Kidney epithelial cell (primary cell): Measurements from ENCODE around the gene PLA2G3. TPM values are rescaled to one million over a fixed set of nuclear protein-coding genes. Genes with fewer than 3 reads are reported as not detected.
"Not testable (repeated sequence)": the region's sequence is repeated elsewhere in the genome, so short reads cannot be mapped to it uniquely, and the experiment has no call there.

Source experiments
- DNase-seq: peaks from one replicate; pipeline ENCODE4 v3.0.0-alpha.2; 2010; ENCODE audit warnings: low read depth
- H3K27me3 ChIP-seq: 2 replicates; pipeline ENCODE4 v1.6.0; 2011; ENCODE audit warnings: low read length; ENCODE audit not compliant: control insufficient read depth, insufficient read depth
- H3K36me3 ChIP-seq: 2 replicates; pipeline ENCODE4 v1.5.1; 2011; ENCODE audit warnings: low read length; ENCODE audit not compliant: control insufficient read depth, insufficient read depth
- H3K4me3 ChIP-seq: 2 replicates; pipeline ENCODE4 v1.5.1; 2011; ENCODE audit warnings: low read depth, mild to moderate bottlenecking, control low read depth, low read length
- total RNA-seq: library from RNA; depleted of rRNA; stranded (reverse); fragments of >200 nt; gene quantifications from 2 replicates; pipeline ENCODE4 v1.2.3, GENCODE V29; 2015
- TF ChIP-seq, protein P1 (sequence below): IDR thresholded peaks from 2 replicates; pipeline ENCODE4 v1.5.1; 2011; ENCODE audit warnings: mild to moderate bottlenecking, moderate library complexity, low read length, control low read depth, inconsistent platforms; ENCODE audit not compliant: insufficient read depth, poor library complexity, severe bottlenecking

The PLA2G3 gene
- total RNA-seq, 1 donor from 2014 or later, result 0.46 TPM

DNA sequence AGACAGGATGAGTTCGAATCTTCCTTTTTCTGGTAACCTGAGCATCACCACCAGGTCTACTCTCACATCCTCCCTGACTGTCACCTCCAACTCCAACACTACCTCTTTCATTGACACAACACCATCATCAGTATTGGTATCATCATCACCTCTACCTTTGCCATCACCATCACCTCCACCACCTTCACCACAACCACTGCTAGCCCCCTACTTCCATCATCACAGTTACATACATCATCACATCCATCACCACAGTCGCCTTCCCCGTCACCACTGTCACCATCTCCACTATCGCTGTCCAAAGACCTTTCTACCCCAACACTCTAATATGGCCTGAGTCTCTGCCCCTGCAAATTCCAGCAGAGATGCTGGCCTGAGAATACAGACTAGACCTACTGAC is 18.9 kb downstream of the PLA2G3 start:
- H3K27me3 ChIP-seq, result no peaks in the 10 kb centered on the region
- TF ChIP-seq, protein P1, sequence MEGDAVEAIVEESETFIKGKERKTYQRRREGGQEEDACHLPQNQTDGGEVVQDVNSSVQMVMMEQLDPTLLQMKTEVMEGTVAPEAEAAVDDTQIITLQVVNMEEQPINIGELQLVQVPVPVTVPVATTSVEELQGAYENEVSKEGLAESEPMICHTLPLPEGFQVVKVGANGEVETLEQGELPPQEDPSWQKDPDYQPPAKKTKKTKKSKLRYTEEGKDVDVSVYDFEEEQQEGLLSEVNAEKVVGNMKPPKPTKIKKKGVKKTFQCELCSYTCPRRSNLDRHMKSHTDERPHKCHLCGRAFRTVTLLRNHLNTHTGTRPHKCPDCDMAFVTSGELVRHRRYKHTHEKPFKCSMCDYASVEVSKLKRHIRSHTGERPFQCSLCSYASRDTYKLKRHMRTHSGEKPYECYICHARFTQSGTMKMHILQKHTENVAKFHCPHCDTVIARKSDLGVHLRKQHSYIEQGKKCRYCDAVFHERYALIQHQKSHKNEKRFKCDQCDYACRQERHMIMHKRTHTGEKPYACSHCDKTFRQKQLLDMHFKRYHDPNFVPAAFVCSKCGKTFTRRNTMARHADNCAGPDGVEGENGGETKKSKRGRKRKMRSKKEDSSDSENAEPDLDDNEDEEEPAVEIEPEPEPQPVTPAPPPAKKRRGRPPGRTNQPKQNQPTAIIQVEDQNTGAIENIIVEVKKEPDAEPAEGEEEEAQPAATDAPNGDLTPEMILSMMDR, result no peak
- no peaks in the 10 kb centered on the region for H3K36me3 ChIP-seq
- DNase-seq, result no peak
- H3K4me3 ChIP-seq, result no peak overlapping the region

DNA sequence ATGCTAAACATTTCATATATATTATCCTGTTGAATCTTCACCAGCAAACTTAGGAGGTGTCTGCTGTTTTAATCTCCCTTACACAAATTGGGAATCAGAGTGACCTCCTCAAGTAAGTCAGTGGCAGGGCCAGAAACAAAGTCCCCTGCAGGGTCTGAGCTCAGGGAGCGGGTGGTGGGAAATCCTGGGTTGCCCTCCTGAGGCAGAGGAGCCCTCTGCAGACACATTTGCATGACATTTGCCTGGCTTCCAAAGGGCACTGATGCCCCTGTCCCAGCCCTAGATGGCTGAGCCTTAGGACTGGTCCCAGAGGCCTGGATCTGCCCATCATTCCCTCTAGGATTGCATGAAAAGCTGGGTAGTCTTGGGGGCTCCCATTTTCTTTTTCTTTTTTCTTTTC is 19.7 kb downstream of the PLA2G3 start:
- DNase-seq, result no peak
- H3K4me3 ChIP-seq, result no peak overlapping the region
- no peaks in the 10 kb centered on the region for H3K27me3 ChIP-seq
- H3K36me3 ChIP-seq, result no peaks in the 10 kb centered on the region
- TF ChIP-seq, protein P1, result no peak

DNA sequence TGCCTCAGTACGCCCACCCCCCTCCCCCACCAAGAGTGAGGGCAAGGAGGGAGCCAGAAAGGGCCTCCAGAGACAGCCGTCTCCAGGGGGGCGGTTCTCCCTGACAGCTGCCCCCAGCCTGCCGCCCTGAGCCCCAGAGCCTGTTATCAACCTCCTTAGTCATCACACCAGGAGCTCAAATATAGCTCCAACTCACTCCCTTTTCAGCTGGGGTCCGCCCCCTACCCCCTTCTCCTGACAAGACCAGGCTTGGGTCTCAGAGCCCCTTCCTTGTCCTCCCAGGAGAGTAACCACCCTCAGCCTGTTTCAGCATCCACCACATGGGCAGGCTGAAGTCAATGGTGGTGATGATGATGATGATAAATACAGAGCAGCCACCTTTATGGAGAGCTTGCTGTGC is 20.1 kb downstream of the PLA2G3 start:
- Histone ChIP-seq H3K36me3 (no peaks in the 10 kb centered on the region), H3K27me3 (no peaks in the 10 kb centered on the region), H3K4me3 (no peak overlapping the region)
- DNase-seq, result no peak
- TF ChIP-seq, protein P1, result no peak

DNA sequence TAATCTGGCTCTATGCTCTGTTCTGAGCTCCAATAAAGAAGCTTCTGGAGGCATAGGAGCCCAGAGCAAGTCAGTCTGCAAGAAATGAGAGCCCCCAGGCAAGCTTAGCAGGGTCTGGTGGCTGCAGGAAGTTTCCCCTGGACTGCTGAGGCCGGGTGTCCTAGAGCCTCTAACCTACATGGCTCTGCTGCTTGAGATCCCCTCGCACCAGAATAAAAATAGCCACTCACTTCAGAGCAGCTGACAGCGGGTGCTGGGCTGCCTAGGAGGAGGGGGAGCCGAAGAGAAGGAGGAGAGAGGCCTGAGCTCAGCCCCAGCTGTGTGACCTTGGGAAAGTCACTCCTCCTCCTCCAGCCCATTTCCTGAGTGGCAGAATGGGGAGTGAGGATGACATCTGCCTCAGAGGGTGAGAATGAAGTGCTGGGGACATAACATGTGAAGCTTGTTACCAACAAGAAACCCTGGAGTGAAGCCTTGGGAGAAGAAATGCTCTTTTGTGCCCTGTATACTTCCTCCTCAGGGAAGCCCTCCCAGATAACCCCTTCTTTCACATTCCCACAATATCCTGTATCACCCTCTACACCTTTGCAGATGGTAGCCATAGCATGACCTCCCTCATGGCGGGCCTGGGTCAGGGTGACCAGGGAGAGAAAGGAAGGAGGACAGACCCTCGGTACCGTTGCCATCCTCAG is 21.1 kb downstream of the PLA2G3 start:
- Histone ChIP-seq H3K36me3 (no peaks in the 10 kb centered on the region), H3K4me3 (no peak overlapping the region), H3K27me3 (no peaks in the 10 kb centered on the region)
- TF ChIP-seq, protein P1, result no peak
- DNase-seq, result no peak

DNA sequence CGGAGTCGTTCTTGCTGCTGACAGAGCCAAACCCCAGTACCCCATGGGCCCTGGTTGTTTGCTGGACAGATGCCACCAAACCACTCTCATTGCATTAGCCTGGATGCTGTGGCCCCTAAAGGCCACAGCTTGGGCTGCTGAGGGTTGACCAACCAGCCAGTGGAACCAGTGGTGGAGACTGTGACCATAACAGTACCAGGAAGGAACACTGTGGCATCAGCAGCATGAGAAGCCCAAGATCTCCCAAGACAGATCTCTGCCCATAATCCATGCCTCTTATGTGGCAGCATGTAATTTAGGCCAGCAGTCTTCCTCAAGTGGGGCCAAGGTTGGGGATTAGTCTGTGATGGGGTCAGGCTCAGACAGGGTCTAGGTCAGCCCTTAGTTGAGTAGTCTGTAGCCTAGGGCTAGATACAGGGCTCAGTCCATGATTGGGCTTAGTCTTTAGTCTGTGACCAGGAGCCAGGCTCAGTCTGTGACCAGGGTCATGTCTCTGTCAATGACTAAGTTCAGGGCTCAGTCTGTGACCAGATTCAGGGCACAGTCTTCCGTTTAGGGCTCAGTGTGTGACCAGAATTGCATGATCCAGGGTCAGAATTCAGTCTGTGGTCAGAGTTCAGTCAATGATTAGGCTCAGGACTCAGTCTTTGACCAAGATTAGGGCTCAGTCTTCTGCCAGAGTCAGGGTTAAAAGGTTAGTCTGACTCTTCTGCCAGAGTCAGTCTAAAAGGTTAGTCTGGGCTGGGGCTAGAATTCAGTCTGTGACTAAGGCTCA is 22.1 kb downstream of the PLA2G3 start:
- DNase-seq, result no peak
- Histone ChIP-seq H3K4me3 (no peak overlapping the region), H3K36me3 (no peaks in the 10 kb centered on the region), H3K27me3 (no peaks in the 10 kb centered on the region)
- TF ChIP-seq, protein P1, result no peak

DNA sequence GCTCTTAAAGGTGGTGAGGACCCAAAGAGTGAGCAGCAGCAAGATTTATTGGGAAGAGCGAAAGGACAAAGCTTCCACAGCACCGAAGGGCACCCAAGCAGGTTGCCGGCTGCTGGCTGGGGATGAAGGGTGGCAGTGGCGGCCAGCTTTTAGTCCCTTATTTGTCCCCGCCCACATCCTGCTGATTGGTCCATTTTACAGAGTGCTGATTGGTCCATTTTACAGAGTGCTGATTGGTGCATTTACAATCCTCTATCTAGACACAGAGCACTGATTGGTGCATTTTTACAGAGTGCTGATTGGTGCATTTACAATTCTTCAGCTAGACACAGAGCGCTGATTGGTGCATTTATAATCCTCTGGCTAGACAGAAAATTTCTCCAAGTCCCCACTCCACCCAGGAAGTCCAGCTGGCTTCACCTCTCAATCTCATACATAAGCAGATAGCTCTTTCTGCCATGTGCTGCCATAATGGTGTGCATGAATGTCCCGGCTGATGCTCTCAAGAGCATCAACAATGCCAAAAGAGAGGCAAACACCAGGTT is 27.7 kb downstream of the PLA2G3 start:
- not testable (repeated sequence) for H3K4me3 ChIP-seq, H3K36me3 ChIP-seq, DNase-seq, H3K27me3 ChIP-seq
